Endothelial cell of umbilical vein (primary cell): ENCODE data around the gene SENP8. TPM values are rescaled to one million over a fixed set of nuclear protein-coding genes. Genes with fewer than 3 reads are reported as not detected.

ENCODE experiments used
- BruUV-seq: library from RNA; stranded (reverse); fragments of 400-500 nt; replicated peaks from 2 replicates; lab custom pipeline; 2021; lab: Mats Ljungman, UMichigan
- CTCF ChIA-PET: fragments of 300-600, 350-600 bp; sonication (Branson Sonifier 250); formaldehyde crosslinking; loops from one replicate; lab custom pipeline; 2021; ENCODE audit warnings: antibody characterized with exemption, inconsistent platforms; lab: Charles Lee
- POLR2A ChIA-PET: fragments of 300-600, 350-600 bp; sonication (Branson Sonifier 250); formaldehyde crosslinking; loops from one replicate; lab custom pipeline; 2021; ENCODE audit warnings: antibody characterized with exemption, inconsistent platforms; lab: Charles Lee
- DNase-seq: peaks from one replicate; pipeline ENCODE4 v3.0.0-alpha.2; 2011; ENCODE audit warnings: low read depth, low spot score
- FAIRE-seq: peaks from 2 replicates; lab custom pipeline; 2011; peaks lifted over from hg19 to GRCh38; lab: Jason Lieb, UNC
- H2AFZ ChIP-seq: 2 replicates; pipeline ENCODE4 v1.6.0; 2012; ENCODE audit warnings: low read depth, low read length, control low read depth, inconsistent platforms
- H3K27ac ChIP-seq: 2 replicates; pipeline ENCODE4 v1.5.1; 2011; ENCODE audit warnings: low read depth, mild to moderate bottlenecking, control low read depth, low read length, moderate library complexity; ENCODE audit not compliant: insufficient read depth
- H3K27me3 ChIP-seq, 2 experiments: 2 replicates each; pipeline versions ENCODE4 v1.6.0 to v1.6.1; 2011; ENCODE audit warnings: low read length in 2 of 2, mixed read lengths in 1 of 2; ENCODE audit not compliant: control insufficient read depth in 2 of 2, insufficient read depth in 2 of 2
- H3K36me3 ChIP-seq, 2 experiments: 2 replicates in 1 of 2; 3 replicates in 1 of 2; pipeline ENCODE4 v1.5.1; 2011; ENCODE audit warnings: low read length in 2 of 2, mild to moderate bottlenecking in 1 of 2, moderate library complexity in 1 of 2; ENCODE audit not compliant: control insufficient read depth in 2 of 2, insufficient read depth in 2 of 2; ENCODE audit errors: extremely low read depth in 1 of 2
- H3K4me1 ChIP-seq: 3 replicates; pipeline ENCODE4 v1.5.1; 2011; ENCODE audit warnings: mild to moderate bottlenecking, low read length; ENCODE audit not compliant: control insufficient read depth, insufficient read depth; ENCODE audit errors: extremely low read depth
- H3K4me2 ChIP-seq: 2 replicates; pipeline ENCODE4 v1.6.1; 2011; ENCODE audit warnings: low read length, control low read depth, mixed read lengths; ENCODE audit not compliant: insufficient read depth
- H3K4me3 ChIP-seq, 3 experiments: fragments of 200-600 bp in 1 of 3; sonication (generic), shearing (Covaris generic) in 1 of 3; replicated peaks in 1 of 3; 2 replicates each; pipeline ENCODE4 v1.5.1; 2011 to 2016; ENCODE audit warnings: control low read depth in 3 of 3, low read length in 3 of 3, mild to moderate bottlenecking in 2 of 3, inconsistent platforms in 1 of 3, low read depth in 1 of 3, moderate library complexity in 1 of 3; ENCODE audit not compliant: insufficient read depth in 1 of 3
- H3K79me2 ChIP-seq: 2 replicates; pipeline ENCODE4 v1.6.0; 2012; ENCODE audit warnings: low read length, inconsistent platforms; ENCODE audit not compliant: control insufficient read depth, insufficient read depth
- H3K9ac ChIP-seq: replicated peaks from 2 replicates; pipeline ENCODE3; 2011; ENCODE audit warnings: low read length, control low read depth; ENCODE audit not compliant: insufficient read depth; ENCODE audit errors: extremely low read depth
- H3K9me1 ChIP-seq: replicated peaks from 3 replicates; pipeline ENCODE4 v1.6.0; 2011; ENCODE audit warnings: mild to moderate bottlenecking, low read length; ENCODE audit not compliant: control insufficient read depth, insufficient read depth; ENCODE audit errors: extremely low read depth
- H3K9me3 ChIP-seq: replicated peaks from 2 replicates; pipeline ENCODE4 v1.5.1; 2012; ENCODE audit warnings: low read length, inconsistent platforms; ENCODE audit not compliant: control insufficient read depth, insufficient read depth
- H4K20me1 ChIP-seq: replicated peaks from 2 replicates; pipeline ENCODE3; 2011; ENCODE audit warnings: mild to moderate bottlenecking, low read length; ENCODE audit not compliant: control insufficient read depth, insufficient read depth; ENCODE audit errors: extremely low read depth
- EZH2 ChIP-seq: IDR thresholded peaks from 2 replicates; pipeline ENCODE4 v1.6.1; 2012; ENCODE audit warnings: borderline replicate concordance, low read depth, mild to moderate bottlenecking, moderate library complexity, low read length, inconsistent platforms; ENCODE audit not compliant: severe bottlenecking
- FOS ChIP-seq: IDR thresholded peaks from 2 replicates; pipeline ENCODE4 v1.6.1; 2011; ENCODE audit warnings: mild to moderate bottlenecking, low read length, moderate library complexity, borderline replicate concordance; ENCODE audit not compliant: insufficient read depth
- GATA2 ChIP-seq: IDR thresholded peaks from 2 replicates; pipeline ENCODE4 v1.7.0; 2011; ENCODE audit warnings: low read depth, mild to moderate bottlenecking, moderate library complexity, mixed read lengths, low read length; ENCODE audit not compliant: insufficient read length, insufficient read depth
- JUN ChIP-seq: IDR thresholded peaks from 2 replicates; pipeline ENCODE4 v1.6.1; 2011; ENCODE audit warnings: borderline replicate concordance, low read depth; ENCODE audit not compliant: insufficient read length, insufficient read depth
- MAX ChIP-seq: IDR thresholded peaks from 2 replicates; pipeline ENCODE4 v1.6.1; 2011; ENCODE audit not compliant: insufficient read depth, insufficient read length
- MYC ChIP-seq: IDR thresholded peaks from one replicate; pipeline ENCODE4 v1.6.1; 2011; ENCODE audit warnings: mild to moderate bottlenecking, low read depth, low read length
- POLR2A ChIP-seq: IDR thresholded peaks from 2 replicates; pipeline ENCODE4 v1.6.1; 2012; ENCODE audit warnings: low read depth, mild to moderate bottlenecking, control low read depth, low read length
- POLR2AphosphoS5 ChIP-seq: IDR thresholded peaks from 2 replicates; pipeline ENCODE4 v1.6.1; 2012; ENCODE audit warnings: low read depth, mild to moderate bottlenecking, control low read depth, low read length, moderate library complexity; ENCODE audit not compliant: insufficient read depth
- dilution Hi-C: fragments of 300-500 bp; cut with MboI; formaldehyde crosslinking; loops from one replicate; pipeline ENCODE4 v1.15.0; 2019; ENCODE audit warnings: low sequenced_read_pairs; ENCODE audit not compliant: extremely low pct_ligation_motif_present
- intact Hi-C: fragments of 100-400 bp; cut with micrococcal nuclease; formaldehyde crosslinking; loops from one replicate; pipeline ENCODE4 v1.10.0; 2022
- polyA plus RNA-seq, 4 experiments: library from polyadenylated mRNA; depleted of rRNA in 3 of 4; stranded (reverse) in 3 of 4; unstranded in 1 of 4; fragments of >200 nt; gene quantifications; 2 replicates each; pipeline versions ENCODE4 v1.2.1 to v1.2.3, GENCODE V29; 2011 to 2012; ENCODE audit warnings: missing spikeins in 1 of 4
- total RNA-seq: library from RNA; stranded (reverse); gene quantifications from 2 replicates; pipeline ENCODE4 v1.2.3, GENCODE V29; 2021
- TF ChIP-seq, protein P1 (sequence below), 2 donors: IDR thresholded peaks; 1 replicate in 1 of 2; 2 replicates in 1 of 2; pipeline ENCODE4 v1.5.1; 2011; ENCODE audit warnings: low read length in 2 of 2, mild to moderate bottlenecking in 2 of 2, moderate library complexity in 2 of 2, control low read depth in 1 of 2, inconsistent platforms in 1 of 2, low read depth in 1 of 2; ENCODE audit not compliant: insufficient read depth in 1 of 2; ENCODE audit errors: extremely low read depth in 1 of 2

Gene SENP8
- total and polyA plus RNA-seq, 2 donors (not counting 3 experiments of a cell fraction or from before 2014, with no cell fraction given): 0.91 to 1.3 TPM

GRCh38 chr15:72074335-72075060 lies 43.7 kb upstream of the SENP8 start:
- no TSS peak for BruUV-seq
- Histone ChIP-seq H3K4me3 (no peak overlapping the region), H3K4me1 (no peaks in the 10 kb centered on the region), H3K79me2 (peaks cover 5% of the 10 kb centered on the region), H3K9me1 (no peaks in the 10 kb centered on the region), H2AFZ (no peak overlapping the region), H4K20me1 (peaks cover 2% of the 10 kb centered on the region), H3K4me2 (no peak overlapping the region), H3K36me3 (no peaks in the 10 kb centered on the region), H3K27me3 (no peaks in the 10 kb centered on the region), H3K9ac (no peak overlapping the region), H3K27ac (no peak overlapping the region), H3K9me3 (no peaks in the 10 kb centered on the region)
- FAIRE-seq (no peak), DNase-seq (no peak)
- dilution Hi-C loops (no loop called here), intact Hi-C loops (no loop called here)
- TF ChIP-seq GATA2 (no peak), MYC (no peak), JUN (no peak), POLR2AphosphoS5 (no peak), MAX (no peak), FOS (no peak), POLR2A (no peak), EZH2 (no peak)
- TF ChIP-seq, protein P1, sequence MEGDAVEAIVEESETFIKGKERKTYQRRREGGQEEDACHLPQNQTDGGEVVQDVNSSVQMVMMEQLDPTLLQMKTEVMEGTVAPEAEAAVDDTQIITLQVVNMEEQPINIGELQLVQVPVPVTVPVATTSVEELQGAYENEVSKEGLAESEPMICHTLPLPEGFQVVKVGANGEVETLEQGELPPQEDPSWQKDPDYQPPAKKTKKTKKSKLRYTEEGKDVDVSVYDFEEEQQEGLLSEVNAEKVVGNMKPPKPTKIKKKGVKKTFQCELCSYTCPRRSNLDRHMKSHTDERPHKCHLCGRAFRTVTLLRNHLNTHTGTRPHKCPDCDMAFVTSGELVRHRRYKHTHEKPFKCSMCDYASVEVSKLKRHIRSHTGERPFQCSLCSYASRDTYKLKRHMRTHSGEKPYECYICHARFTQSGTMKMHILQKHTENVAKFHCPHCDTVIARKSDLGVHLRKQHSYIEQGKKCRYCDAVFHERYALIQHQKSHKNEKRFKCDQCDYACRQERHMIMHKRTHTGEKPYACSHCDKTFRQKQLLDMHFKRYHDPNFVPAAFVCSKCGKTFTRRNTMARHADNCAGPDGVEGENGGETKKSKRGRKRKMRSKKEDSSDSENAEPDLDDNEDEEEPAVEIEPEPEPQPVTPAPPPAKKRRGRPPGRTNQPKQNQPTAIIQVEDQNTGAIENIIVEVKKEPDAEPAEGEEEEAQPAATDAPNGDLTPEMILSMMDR (IDR thresholded peaks at IDR 0.05; ENCODE audit: extremely low read depth in 1 of 2, insufficient read depth in 1 of 2, low read depth in 1 of 2, low read length in 2 of 2): no peak
- CTCF ChIA-PET: interaction anchor here (1.1 kb wide), 1 partner anchor 18 kb away, joined by 3 read pairs; no protein-coding TSS in a partner anchor
- POLR2A ChIA-PET: no interaction called here
